22Rv1 (cell line): Measurements from ENCODE around the gene ARRDC5.

Experiments used
- H3K27ac ChIP-seq: fragments of 450-650 bp; 2 replicates; pipeline ENCODE4 v1.5.1; 2017
- CTCF ChIP-seq: fragments of 450-650 bp; IDR thresholded peaks from 2 replicates; pipeline ENCODE4 v1.5.1; 2017; ENCODE audit warnings: mild to moderate bottlenecking
- ZFX ChIP-seq: fragments of 450-650 bp; IDR thresholded peaks from 2 replicates; pipeline ENCODE4 v1.6.1; 2017; ENCODE audit warnings: antibody characterized with exemption, borderline replicate concordance

The ARRDC5 gene

GRCh38 chr19:4914736-4915501, 12.2 kb upstream of the ARRDC5 start:
- no peak for TF ChIP-seq CTCF
- TF ChIP-seq ZFX: no peak
- H3K27ac ChIP-seq: peak overlapping the region; percentile 62

- peak overlapping the region; percentile 62 for H3K27ac ChIP-seq
- TF ChIP-seq CTCF (no peak), ZFX (no peak)
These were observed 11.5 kb upstream of the ARRDC5 start for GRCh38 chr19:4913996-4914735.

GRCh38 chr19:4911786-4912672, 9.3 kb upstream of the ARRDC5 start:
- no peak overlapping the region; the same call in 1 of the 2 replicates for H3K27ac ChIP-seq
- TF ChIP-seq ZFX (no peak), CTCF (peak; percentile 24; the same call in 1 of the 2 replicates)

- peak overlapping the region; percentile 83 for H3K27ac ChIP-seq
- TF ChIP-seq CTCF: no peak
- no peak for TF ChIP-seq ZFX
These were observed 8.6 kb upstream of the ARRDC5 start for GRCh38 chr19:4911314-4911713.

GRCh38 chr19:4910594-4911281, 8.0 kb upstream of the ARRDC5 start:
- H3K27ac ChIP-seq: peak overlapping the region; percentile 83
- TF ChIP-seq ZFX (no peak), CTCF (no peak)

- peak overlapping the region; percentile 83 for H3K27ac ChIP-seq
- TF ChIP-seq ZFX: no peak
- TF ChIP-seq CTCF: no peak
These were observed 7.3 kb upstream of the ARRDC5 start for GRCh38 chr19:4909897-4910593.
